DOHH2 (cell line): ENCODE measurements around the gene NPR2.

Source experiments
- H3F3A ChIP-seq: fragments of 200-600 bp; sonication (generic), shearing (Covaris generic); 2 replicates; pipeline ENCODE4 v1.6.0; 2016; ENCODE audit warnings: antibody characterized with exemption, mild to moderate bottlenecking; ENCODE audit not compliant: control insufficient read depth, insufficient read depth
- H3K27ac ChIP-seq: fragments of 200-600 bp; sonication (generic); 2 replicates; pipeline ENCODE4 v1.5.1; 2014; ENCODE audit warnings: low read depth, mild to moderate bottlenecking, low read length, moderate library complexity
- H3K27me3 ChIP-seq: fragments of 200-600 bp; sonication (generic); 2 replicates; pipeline ENCODE4 v1.6.1; 2014; ENCODE audit warnings: mild to moderate bottlenecking, low read length, mixed read lengths; ENCODE audit not compliant: control insufficient read depth
- H3K36me3 ChIP-seq: fragments of 200-600 bp; sonication (generic); 2 replicates; pipeline ENCODE4 v1.6.1; 2014; ENCODE audit warnings: mild to moderate bottlenecking, low read length, moderate library complexity, mixed read lengths; ENCODE audit not compliant: control insufficient read depth
- H3K4me1 ChIP-seq: fragments of 200-600 bp; sonication (generic); 2 replicates; pipeline ENCODE4 v1.6.1; 2014; ENCODE audit warnings: mild to moderate bottlenecking, low read length, mixed read lengths; ENCODE audit not compliant: control insufficient read depth
- H3K4me2 ChIP-seq: fragments of 200-600 bp; sonication (generic); 2 replicates; pipeline ENCODE4 v1.6.0; 2014; ENCODE audit warnings: mild to moderate bottlenecking, low read length, moderate library complexity
- H3K4me3 ChIP-seq: fragments of 200-600 bp; sonication (generic); 2 replicates; pipeline ENCODE4 v1.5.1; 2014; ENCODE audit warnings: mild to moderate bottlenecking, low read length, mixed read lengths
- H3K79me2 ChIP-seq: fragments of 200-600 bp; sonication (generic); 2 replicates; pipeline ENCODE4 v1.6.1; 2014; ENCODE audit warnings: mild to moderate bottlenecking, low read length, mixed read lengths; ENCODE audit not compliant: control insufficient read depth
- H3K9me2 ChIP-seq: fragments of 200-600 bp; sonication (generic); replicated peaks from 2 replicates; pipeline ENCODE4 v1.6.1; 2014; ENCODE audit warnings: mild to moderate bottlenecking, low read length, mixed read lengths; ENCODE audit not compliant: control insufficient read depth
- H3K9me3 ChIP-seq: fragments of 200-600 bp; sonication (generic); 2 replicates; pipeline ENCODE4 v1.6.1; 2014; ENCODE audit warnings: antibody characterized with exemption, low read length, mixed read lengths; ENCODE audit not compliant: control insufficient read depth, insufficient read depth
- H4K20me1 ChIP-seq: fragments of 200-600 bp; sonication (generic); 2 replicates; pipeline ENCODE4 v1.6.0; 2014; ENCODE audit warnings: low read depth, mild to moderate bottlenecking, antibody characterized with exemption, low read length, moderate library complexity; ENCODE audit not compliant: control insufficient read depth, insufficient read depth
- CTCF ChIP-seq: fragments of 200-600 bp; sonication (generic); IDR thresholded peaks from one replicate; pipeline ENCODE4 v1.5.1; 2014; ENCODE audit warnings: antibody characterized with exemption, mild to moderate bottlenecking, low read depth, low read length; ENCODE audit not compliant: poor library complexity, severe bottlenecking
- EZH2phosphoT487 ChIP-seq: fragments of 200-600 bp; sonication (generic); IDR thresholded peaks from 2 replicates; pipeline ENCODE4 v1.6.1; 2017; ENCODE audit warnings: borderline replicate concordance, mild to moderate bottlenecking, antibody characterized with exemption, low read length, moderate library complexity, mixed read lengths

Gene NPR2

GRCh38 chr9:35832814-35833213 lies 41.4 kb downstream of the NPR2 start:
- no peaks in the 10 kb centered on the region for H3K36me3 ChIP-seq
- H3K27ac ChIP-seq: no peak overlapping the region
- H3K79me2 ChIP-seq: no peaks in the 10 kb centered on the region
- H3K4me3 ChIP-seq: no peak overlapping the region
- no peaks in the 10 kb centered on the region for H3K9me3 ChIP-seq
- no peaks in the 10 kb centered on the region for H3K27me3 ChIP-seq
- H3K4me2 ChIP-seq: no peak overlapping the region
- no peaks in the 10 kb centered on the region for H4K20me1 ChIP-seq
- H3K9me2 ChIP-seq: no peaks in the 10 kb centered on the region
- H3K4me1 ChIP-seq: peaks cover 37% of the 10 kb centered on the region
- no peak for TF ChIP-seq EZH2phosphoT487
- no peak for TF ChIP-seq CTCF
- H3F3A ChIP-seq: 0 out of 2 replicates have a peak, but pooled peaks cover 2% of the 10 kb centered on the region

- Histone ChIP-seq H3K27me3 (no peaks in the 10 kb centered on the region), H3K36me3 (no peaks in the 10 kb centered on the region), H3K4me2 (peak overlapping the region; percentile 56), H3K79me2 (no peaks in the 10 kb centered on the region), H3K27ac (peak overlapping the region; percentile 34), H3F3A (0 out of 2 replicates have a peak, but pooled peaks cover 2% of the 10 kb centered on the region), H3K4me3 (peak overlapping the region; percentile 42), H3K4me1 (peaks cover 30% of the 10 kb centered on the region), H3K9me3 (no peaks in the 10 kb centered on the region), H4K20me1 (no peaks in the 10 kb centered on the region), H3K9me2 (no peaks in the 10 kb centered on the region)
- no peak for TF ChIP-seq EZH2phosphoT487
- no peak for TF ChIP-seq CTCF
Measured at GRCh38 chr9:35834260-35835215, 43.1 kb downstream of the NPR2 start.

- H3K4me1 ChIP-seq: peaks cover 28% of the 10 kb centered on the region
- no peaks in the 10 kb centered on the region for H3K79me2 ChIP-seq
- H3K4me3 ChIP-seq: peak overlapping the region; percentile 42; the same call in 1 of the 2 replicates
- no peaks in the 10 kb centered on the region for H4K20me1 ChIP-seq
- H3K9me2 ChIP-seq: no peaks in the 10 kb centered on the region
- no peaks in the 10 kb centered on the region for H3K36me3 ChIP-seq
- peak; percentile 54 for TF ChIP-seq CTCF
- no peak for TF ChIP-seq EZH2phosphoT487
- H3K27me3 ChIP-seq: no peaks in the 10 kb centered on the region
- H3K4me2 ChIP-seq: peak overlapping the region; percentile 56
- H3F3A ChIP-seq: 0 out of 2 replicates have a peak, but pooled peaks cover 2% of the 10 kb centered on the region
- H3K27ac ChIP-seq: no peak overlapping the region
- no peaks in the 10 kb centered on the region for H3K9me3 ChIP-seq
Measured at GRCh38 chr9:35835216-35835632, 43.8 kb downstream of the NPR2 start.
